ENCODE results near the gene MTERF1. TPM values are rescaled to one million over a fixed set of nuclear protein-coding genes. Genes with fewer than 3 reads are reported as not detected.
"Not testable (repeated sequence)": the region's sequence is repeated elsewhere in the genome, so short reads cannot be mapped to it uniquely, and the experiment has no call there.

Gene MTERF1
- total RNA-seq, 2 experiments from 2014 or later = 16.2 to 16.8 TPM

DNA sequence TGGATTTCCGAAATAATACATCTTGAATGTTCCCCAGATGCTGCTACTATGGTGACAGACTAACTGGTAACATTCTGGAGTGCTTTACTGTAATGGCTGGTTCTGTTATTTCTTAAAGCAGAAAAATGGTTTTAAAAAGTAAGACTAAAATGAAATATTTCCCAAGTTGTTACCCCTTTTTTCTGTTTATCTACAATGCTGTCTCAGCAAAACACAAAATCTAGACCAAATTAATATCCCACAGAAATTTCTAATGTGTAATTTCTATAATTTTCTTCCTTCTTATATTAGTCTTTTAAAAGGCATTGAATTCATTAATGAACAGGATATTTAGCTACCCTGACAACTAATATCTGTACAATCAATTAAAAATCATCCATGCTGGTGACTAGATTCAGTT lies 19.1 kb upstream of the MTERF1 start:
- ChIA-PET POLR2A (no interaction called here), CTCF (no interaction called here)
- ATAC-seq (no peak), DNase-seq (no peak)
- H3K9me3 Mint-ChIP-seq (ENCODE audit: insufficient read depth) = no peaks in the 10 kb centered on the region
- peaks cover 8% of the 10 kb centered on the region for H3K27me3 Mint-ChIP-seq (ENCODE audit: low read depth)
- no peak overlapping the region for H3K27ac Mint-ChIP-seq
- no peak overlapping the region for H3K4me3 Mint-ChIP-seq
- H3K36me3 Mint-ChIP-seq (ENCODE audit: low read depth) = no peaks in the 10 kb centered on the region
- no peaks in the 10 kb centered on the region for H3K4me1 Mint-ChIP-seq (ENCODE audit: low read depth)

DNA sequence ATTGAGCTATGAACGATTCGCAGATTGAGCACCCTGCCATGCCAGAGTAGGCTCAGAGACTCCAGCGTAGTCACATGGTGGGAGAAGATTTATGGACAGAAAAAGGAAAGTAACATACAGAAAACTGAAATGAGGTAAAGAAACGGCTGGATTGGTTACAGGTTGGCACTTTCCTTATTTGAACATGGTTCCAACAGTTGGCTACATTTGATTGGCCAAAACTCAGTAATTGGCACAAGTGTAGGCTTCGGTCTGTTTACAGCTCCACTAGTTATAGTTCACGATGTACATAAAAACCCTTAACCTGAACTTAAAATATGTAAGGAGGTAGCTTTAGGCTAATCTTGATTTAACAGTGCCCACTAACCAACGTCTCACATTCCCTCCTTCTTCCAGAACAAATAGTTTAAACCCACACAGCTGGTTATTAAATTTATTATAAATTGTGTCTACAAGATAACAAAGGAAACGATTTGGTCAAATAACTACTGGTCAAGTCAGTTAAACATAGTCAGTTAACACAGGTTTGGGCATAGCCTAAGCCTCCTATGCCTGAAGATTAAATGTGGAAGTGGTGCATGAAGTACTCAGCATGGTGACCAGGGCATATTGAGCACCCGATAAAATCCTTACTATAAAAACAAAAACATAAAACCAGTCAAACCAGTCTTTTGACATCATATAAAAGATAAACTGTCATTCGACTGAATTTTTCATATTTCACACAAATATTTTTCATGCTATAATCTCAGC lies 17.9 kb upstream of the MTERF1 start:
- Mint-ChIP-seq H3K4me3 (no peak overlapping the region), H3K27me3 (ENCODE audit: low read depth) (peaks cover 8% of the 10 kb centered on the region), H3K36me3 (ENCODE audit: low read depth) (no peaks in the 10 kb centered on the region), H3K9me3 (ENCODE audit: insufficient read depth) (no peaks in the 10 kb centered on the region), H3K27ac (no peak overlapping the region), H3K4me1 (ENCODE audit: low read depth) (no peaks in the 10 kb centered on the region)
- ChIA-PET CTCF (interaction anchor here (0.7 to 1.6 kb wide), 2 partner anchors 18 to 68 kb away, joined by 3 read pairs; partner anchors contain the start of gene MTERF1), POLR2A (no interaction called here)
- DNase-seq = no peak
- ATAC-seq = no peak

DNA sequence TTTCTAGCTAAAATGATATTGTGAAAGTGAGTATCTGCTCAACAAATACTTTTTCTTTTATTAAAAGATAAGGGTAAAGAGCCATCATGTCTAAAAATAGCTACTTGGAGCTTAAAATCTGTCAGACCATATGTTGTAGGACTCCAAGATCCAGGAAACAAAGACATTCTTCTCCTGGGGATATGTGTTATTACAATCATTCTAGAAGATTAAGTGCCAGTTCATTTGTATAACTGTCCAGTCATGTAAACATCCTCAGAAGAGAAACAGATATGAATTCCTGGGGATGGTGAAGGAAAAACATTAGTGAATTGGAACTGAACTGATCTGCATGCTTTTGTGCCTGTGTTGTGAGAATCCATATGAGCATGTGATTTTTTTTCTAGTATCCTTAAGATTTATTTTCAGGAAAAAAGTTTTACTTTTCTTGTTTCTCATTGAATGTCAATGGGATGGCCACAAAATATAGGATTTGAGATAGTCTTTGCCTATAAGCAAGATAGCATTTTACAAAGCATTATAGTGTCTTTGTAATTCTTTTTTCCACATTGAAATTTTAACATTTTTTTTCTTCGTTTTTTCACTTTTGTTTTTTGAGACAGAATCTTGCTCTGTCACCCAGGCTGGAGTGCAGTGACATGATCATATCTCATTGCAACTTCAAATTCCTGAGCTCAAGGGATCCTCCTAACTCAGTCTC lies 14.4 kb upstream of the MTERF1 start:
- CTCF ChIA-PET = interaction anchor here (2.3 kb wide), 1 partner anchor 14 kb away, joined by 8 read pairs; the partner anchor contains the start of gene MTERF1
- Mint-ChIP-seq H3K4me1 (ENCODE audit: low read depth) (no peaks in the 10 kb centered on the region), H3K27me3 (ENCODE audit: low read depth) (peaks cover 12% of the 10 kb centered on the region), H3K27ac (no peak overlapping the region), H3K4me3 (no peak overlapping the region), H3K36me3 (ENCODE audit: low read depth) (no peaks in the 10 kb centered on the region), H3K9me3 (ENCODE audit: insufficient read depth) (no peaks in the 10 kb centered on the region)
- DNase-seq = no peak
- ATAC-seq = no peak
- POLR2A ChIA-PET = no interaction called here

DNA sequence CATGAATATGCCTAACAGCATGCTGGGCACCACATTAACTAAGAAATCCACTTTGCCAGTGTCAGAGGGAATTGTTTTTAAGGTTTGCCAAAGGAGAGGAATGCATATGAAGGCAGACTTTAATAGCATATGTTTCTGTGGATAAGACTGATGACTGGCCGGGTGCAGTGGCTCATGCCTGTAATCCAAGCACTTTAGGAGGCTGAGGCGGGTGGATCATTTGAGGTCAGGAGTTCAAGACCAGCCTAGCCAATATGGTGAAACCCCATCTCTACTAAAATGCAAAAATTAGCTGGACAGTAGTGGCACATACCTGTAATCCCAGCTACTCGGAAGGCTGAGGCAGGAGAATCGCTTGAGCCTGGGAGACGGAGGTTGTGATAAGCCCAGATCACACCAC lies 13.2 kb upstream of the MTERF1 start:
- H3K4me1 Mint-ChIP-seq (ENCODE audit: low read depth); H3K27me3 Mint-ChIP-seq (ENCODE audit: low read depth); POLR2A ChIA-PET; H3K27ac Mint-ChIP-seq; H3K9me3 Mint-ChIP-seq (ENCODE audit: insufficient read depth); H3K36me3 Mint-ChIP-seq (ENCODE audit: low read depth); H3K4me3 Mint-ChIP-seq; ATAC-seq; DNase-seq: not testable (repeated sequence)
- CTCF ChIA-PET = interaction anchor here (2.3 kb wide), 1 partner anchor 13 kb away, joined by 8 read pairs; the partner anchor contains the start of gene MTERF1

DNA sequence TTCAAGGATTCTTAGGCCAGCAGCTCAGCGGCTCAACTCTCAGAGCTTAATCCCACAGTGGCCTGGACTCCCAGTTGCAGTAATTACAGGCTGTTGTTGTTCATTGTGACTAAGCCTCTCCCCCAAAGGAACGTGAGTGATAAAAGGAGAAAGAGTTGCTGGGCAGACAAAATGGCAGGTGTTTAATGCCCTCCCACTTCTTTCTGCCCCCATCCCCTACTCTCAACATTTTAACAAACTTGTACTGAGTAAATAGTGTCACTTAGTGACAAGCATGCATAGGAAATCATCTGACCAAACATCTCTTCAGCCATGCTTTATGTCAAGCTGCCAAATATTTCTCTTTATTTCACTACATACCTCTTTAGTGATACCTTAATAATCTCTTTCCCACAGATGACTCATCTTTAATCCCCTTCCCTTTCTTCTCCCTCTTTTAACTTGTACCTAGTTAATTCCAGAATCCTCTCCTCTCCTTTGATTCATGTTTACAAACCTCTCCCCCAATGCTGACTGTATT lies 12.4 kb upstream of the MTERF1 start:
- no peak for ATAC-seq
- ChIA-PET CTCF (interaction anchor here (1.3 kb wide), 1 partner anchor 12 kb away, joined by 4 read pairs; the partner anchor contains the start of gene MTERF1), POLR2A (no interaction called here)
- DNase-seq = no peak
- H3K27me3 Mint-ChIP-seq (ENCODE audit: low read depth) = peaks cover 10% of the 10 kb centered on the region
- H3K4me1 Mint-ChIP-seq (ENCODE audit: low read depth) = no peaks in the 10 kb centered on the region
- H3K36me3 Mint-ChIP-seq (ENCODE audit: low read depth) = peaks cover 2% of the 10 kb centered on the region
- H3K4me3 Mint-ChIP-seq = no peak overlapping the region
- no peaks in the 10 kb centered on the region for H3K9me3 Mint-ChIP-seq (ENCODE audit: insufficient read depth)
- H3K27ac Mint-ChIP-seq = no peak overlapping the region

DNA sequence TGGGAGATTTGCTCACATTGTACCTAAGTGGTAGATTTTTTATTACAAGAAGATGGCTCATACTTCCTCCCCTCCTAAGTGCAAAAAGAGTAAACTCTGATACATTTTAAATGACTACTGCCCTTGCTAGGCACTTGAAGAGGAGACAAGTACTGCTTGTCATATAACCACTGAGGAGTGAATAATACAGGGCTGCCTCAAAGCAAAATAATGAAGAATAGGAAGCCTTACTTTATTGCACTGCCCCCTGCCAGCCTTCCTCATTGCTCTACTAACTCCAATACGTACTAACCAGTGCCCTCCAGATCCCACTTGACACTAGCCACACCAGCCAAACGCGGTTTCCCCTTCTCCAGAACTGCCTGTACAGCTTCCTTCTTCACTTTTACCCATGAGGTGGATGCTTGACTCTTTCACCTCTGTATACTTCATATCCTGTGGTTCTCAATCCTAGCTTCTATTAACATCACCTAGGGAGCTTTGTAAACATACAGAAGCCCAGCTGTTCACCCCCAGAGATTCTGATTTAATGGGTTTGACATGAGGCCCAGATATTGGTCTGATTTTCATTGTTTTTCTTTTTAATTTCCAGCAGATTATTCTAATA lies 11.7 kb upstream of the MTERF1 start:
- DNase-seq = no peak
- H3K9me3 Mint-ChIP-seq (ENCODE audit: insufficient read depth) = no peaks in the 10 kb centered on the region
- POLR2A ChIA-PET = no interaction called here
- CTCF ChIA-PET = interaction anchor here (1.3 kb wide), 1 partner anchor 11 kb away, joined by 4 read pairs; the partner anchor contains the start of gene MTERF1
- H3K4me1 Mint-ChIP-seq (ENCODE audit: low read depth) = no peaks in the 10 kb centered on the region
- ATAC-seq = no peak
- no peak overlapping the region for H3K27ac Mint-ChIP-seq
- no peak overlapping the region for H3K4me3 Mint-ChIP-seq
- peaks cover 10% of the 10 kb centered on the region for H3K27me3 Mint-ChIP-seq (ENCODE audit: low read depth)
- peaks cover 2% of the 10 kb centered on the region for H3K36me3 Mint-ChIP-seq (ENCODE audit: low read depth)

DNA sequence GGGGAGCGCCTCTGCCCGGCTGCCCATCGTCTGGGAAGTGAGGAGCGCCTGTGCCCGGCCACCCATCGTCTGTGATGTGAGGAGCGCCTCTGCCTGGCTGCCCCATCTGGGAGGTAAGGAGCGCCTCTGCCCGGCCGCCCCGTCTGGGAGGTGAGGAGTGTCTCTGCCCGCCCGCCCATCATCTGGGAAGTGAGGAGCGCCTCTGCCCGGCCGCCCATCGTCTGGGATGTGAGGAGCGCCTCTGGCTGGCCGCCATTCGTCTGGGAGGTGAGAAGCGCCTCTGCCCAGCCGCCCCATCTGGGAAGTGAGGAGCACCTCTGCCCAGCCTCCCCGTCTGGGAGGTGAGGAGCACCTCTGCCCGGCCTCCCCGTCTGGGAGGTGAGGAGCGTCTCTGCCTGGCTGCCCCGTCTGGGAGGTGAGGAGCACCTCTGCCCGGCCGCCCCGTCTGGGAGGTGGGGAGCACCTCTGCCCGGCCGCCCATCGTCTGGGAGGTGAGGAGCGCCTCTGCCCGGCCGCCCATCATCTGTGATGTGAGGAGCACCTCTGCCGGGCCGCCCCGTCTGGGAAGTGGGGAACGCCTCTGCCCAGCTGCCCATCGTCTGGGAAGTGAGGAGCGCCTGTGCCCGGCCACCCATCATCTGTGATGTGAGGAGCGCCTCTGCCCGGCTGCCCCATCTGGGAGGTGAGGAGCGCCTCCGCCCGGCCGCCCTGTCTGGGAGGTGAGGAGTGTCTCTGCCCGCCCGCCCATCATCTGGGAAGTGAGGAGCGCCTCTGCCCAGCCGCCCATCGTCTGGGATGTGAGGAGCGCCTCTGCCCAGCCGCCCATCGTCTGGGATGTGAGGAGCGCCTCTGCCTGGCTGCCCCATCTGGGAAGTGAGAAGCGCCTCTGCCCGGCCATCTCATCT lies 8.0 kb upstream of the MTERF1 start:
- H3K27ac Mint-ChIP-seq; ATAC-seq; DNase-seq; H3K9me3 Mint-ChIP-seq (ENCODE audit: insufficient read depth); H3K27me3 Mint-ChIP-seq (ENCODE audit: low read depth); POLR2A ChIA-PET; H3K36me3 Mint-ChIP-seq (ENCODE audit: low read depth); H3K4me3 Mint-ChIP-seq; CTCF ChIA-PET; H3K4me1 Mint-ChIP-seq (ENCODE audit: low read depth): not testable (repeated sequence)

DNA sequence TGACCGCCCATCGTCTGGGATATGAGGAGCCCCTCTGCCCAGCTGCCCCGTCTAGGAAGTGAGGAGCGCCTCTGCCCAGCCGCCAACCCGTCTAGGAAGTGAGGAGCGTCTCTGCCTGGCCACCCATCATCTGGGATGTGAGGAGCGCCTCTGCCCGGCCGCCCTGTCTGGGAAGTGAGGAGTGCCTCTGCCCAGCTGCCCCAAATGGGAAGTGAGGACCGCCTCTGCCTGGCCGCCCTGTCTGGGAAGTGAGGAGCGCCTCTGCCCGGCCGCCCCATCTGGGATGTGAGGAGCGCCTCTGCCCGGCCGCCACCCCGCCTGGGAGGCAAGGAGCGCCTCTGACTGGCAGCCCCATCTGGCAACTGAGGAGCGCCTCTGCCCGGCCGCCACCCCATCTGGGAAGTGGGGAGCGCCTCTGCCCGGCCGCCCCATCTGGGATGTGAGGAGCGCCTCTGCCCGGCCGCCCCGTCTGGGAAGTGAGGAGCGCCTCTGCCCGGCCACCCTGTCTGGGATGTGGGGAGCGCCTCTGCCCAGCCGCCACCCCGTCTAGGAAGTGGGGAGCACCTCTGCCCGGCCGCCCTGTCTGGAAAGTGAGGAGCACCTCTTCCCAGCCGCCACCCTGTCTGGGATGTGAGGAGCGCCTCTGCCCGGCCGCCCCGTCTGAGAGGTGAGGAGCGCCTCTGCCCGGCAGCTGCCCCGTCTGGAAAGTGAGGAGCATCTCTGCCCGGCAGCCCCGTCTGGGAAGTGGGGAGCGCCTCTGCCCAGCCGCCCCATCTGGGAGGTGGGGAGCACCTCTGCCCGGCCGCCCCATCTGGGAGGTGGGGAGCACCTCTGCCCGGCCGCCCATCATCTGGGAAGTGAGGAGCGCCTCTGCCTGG lies 7.1 kb upstream of the MTERF1 start:
- not testable (repeated sequence) for H3K27ac Mint-ChIP-seq

DNA sequence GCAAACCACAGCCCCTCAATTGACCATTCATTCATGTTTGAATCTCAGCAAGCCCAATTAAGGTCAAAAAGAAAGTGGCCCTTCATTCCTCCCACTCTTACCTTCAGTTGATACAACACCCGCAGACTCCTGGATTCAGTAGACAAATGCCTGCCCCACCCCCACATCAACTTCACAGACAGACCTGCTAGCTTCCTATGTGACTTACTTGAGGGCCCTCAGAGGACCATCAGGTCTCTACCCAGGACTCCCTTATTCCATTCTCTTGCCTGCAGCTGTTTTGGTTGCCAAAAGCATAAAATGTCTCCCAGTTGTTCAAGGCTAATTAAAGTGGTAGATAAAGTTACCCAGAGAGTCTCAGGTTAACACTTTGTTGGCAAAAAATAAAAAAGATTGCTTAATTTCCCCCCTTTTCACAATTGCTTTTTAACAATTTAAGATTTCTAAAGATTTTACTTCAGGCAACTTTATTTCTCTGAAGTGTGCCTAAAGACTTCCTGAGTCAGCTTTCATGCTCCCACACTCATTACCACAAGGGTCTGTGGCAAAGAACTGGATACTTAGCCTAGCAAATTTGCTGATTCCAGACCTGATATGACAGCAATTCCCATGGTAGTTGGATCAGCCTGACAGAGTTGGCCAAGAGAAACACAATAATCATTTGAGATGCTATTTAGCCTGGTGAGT lies 3.3 kb upstream of the MTERF1 start:
- Mint-ChIP-seq H3K4me3 (no peak overlapping the region), H3K9me3 (ENCODE audit: insufficient read depth) (no peaks in the 10 kb centered on the region), H3K27ac (no peak overlapping the region), H3K36me3 (ENCODE audit: low read depth) (peaks cover 8% of the 10 kb centered on the region), H3K27me3 (ENCODE audit: low read depth) (no peaks in the 10 kb centered on the region), H3K4me1 (ENCODE audit: low read depth) (peaks cover 21% of the 10 kb centered on the region)
- DNase-seq = no peak
- no peak for ATAC-seq
- ChIA-PET CTCF (no interaction called here), POLR2A (no interaction called here)

More for the DNA sequence above, 7.1 kb upstream of the MTERF1 start:
- H3K27me3 Mint-ChIP-seq (ENCODE audit: low read depth); H3K4me3 Mint-ChIP-seq; H3K9me3 Mint-ChIP-seq (ENCODE audit: insufficient read depth); H3K36me3 Mint-ChIP-seq (ENCODE audit: low read depth); POLR2A ChIA-PET; DNase-seq; ATAC-seq; CTCF ChIA-PET; H3K4me1 Mint-ChIP-seq (ENCODE audit: low read depth): not testable (repeated sequence)

DNA sequence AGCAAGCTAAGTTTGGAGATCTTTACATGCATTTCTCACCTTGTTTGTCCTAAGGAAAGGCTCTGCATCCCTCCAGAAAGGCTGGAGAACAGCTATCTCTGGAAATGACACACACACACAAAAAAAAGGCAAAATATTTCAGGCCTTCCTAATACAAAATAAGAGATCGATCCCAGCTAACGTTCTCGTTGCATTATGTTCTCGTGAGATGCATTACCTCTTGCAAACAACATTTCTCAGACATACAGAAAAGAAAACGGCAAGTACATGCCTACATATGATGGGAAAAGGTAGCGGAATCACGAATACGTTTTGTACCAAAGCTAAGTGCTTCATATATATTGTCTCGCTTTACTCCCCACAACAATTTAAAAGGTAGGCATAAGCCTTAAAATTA lies 488 bp downstream of the MTERF1 start:
- DNase-seq (no peak), ATAC-seq (peak; percentile 4)
- POLR2A ChIA-PET = interaction anchor here (0.6 to 2.5 kb wide), 9 partner anchors 8 to 568 kb away, joined by 3 to 15 read pairs (median 3); partner anchors contain the start of genes AKAP9 and GATAD1
- CTCF ChIA-PET = interaction anchor here (0.6 to 2.7 kb wide), 33 partner anchors 9 to 801 kb away, joined by 3 to 39 read pairs (median 4); partner anchors contain the start of genes AKAP9, ANKIB1, CYP51A1 and GATAD1
- Mint-ChIP-seq H3K27me3 (ENCODE audit: low read depth) (no peaks in the 10 kb centered on the region), H3K4me1 (ENCODE audit: low read depth) (peaks cover 31% of the 10 kb centered on the region), H3K9me3 (ENCODE audit: insufficient read depth) (no peaks in the 10 kb centered on the region), H3K4me3 (peak overlapping the region; percentile 83), H3K36me3 (ENCODE audit: low read depth) (peaks cover 31% of the 10 kb centered on the region), H3K27ac (peak overlapping the region; percentile 89)
